ENCODE results near the gene KLK5.

KLK5 gene

GRCh38 chr19:50894478-50895356 is 58.1 kb downstream of the KLK5 start:
- Histone ChIP-seq H3K4me1 (peaks cover 45% of the 10 kb centered on the region), H4K20me1 (no peaks in the 10 kb centered on the region), H3K36me3 (no peaks in the 10 kb centered on the region), H3K4me2 (peak overlapping the region; percentile 71; the same call in 1 of the 2 replicates), H3K9ac (no peak overlapping the region), H3K9me3 (no peaks in the 10 kb centered on the region), H3K4me3 (no peak overlapping the region), H3K27me3 (no peaks in the 10 kb centered on the region), H3K27ac (no peak overlapping the region)
- TF ChIP-seq Cebpa-rat (IDR thresholded peaks at IDR 0.05) = no peak
